22Rv1 (cell line): ENCODE measurements around the gene BNIP5.

Experiments
- H3K27ac ChIP-seq: fragments of 450-650 bp; 2 replicates; pipeline ENCODE4 v1.5.1; 2017
- CTCF ChIP-seq: fragments of 450-650 bp; IDR thresholded peaks from 2 replicates; pipeline ENCODE4 v1.5.1; 2017; ENCODE audit warnings: mild to moderate bottlenecking
- ZFX ChIP-seq: fragments of 450-650 bp; IDR thresholded peaks from 2 replicates; pipeline ENCODE4 v1.6.1; 2017; ENCODE audit warnings: antibody characterized with exemption, borderline replicate concordance

Gene BNIP5

GRCh38 chr6:36312854-36313648 is 23.6 kb downstream of the BNIP5 start:
- TF ChIP-seq ZFX: no peak
- TF ChIP-seq CTCF: no peak
- H3K27ac ChIP-seq: no peak overlapping the region

- no peak overlapping the region for H3K27ac ChIP-seq
- TF ChIP-seq ZFX (no peak), CTCF (no peak)
These were observed 26.8 kb downstream of the BNIP5 start for GRCh38 chr6:36309900-36310299.

DNA sequence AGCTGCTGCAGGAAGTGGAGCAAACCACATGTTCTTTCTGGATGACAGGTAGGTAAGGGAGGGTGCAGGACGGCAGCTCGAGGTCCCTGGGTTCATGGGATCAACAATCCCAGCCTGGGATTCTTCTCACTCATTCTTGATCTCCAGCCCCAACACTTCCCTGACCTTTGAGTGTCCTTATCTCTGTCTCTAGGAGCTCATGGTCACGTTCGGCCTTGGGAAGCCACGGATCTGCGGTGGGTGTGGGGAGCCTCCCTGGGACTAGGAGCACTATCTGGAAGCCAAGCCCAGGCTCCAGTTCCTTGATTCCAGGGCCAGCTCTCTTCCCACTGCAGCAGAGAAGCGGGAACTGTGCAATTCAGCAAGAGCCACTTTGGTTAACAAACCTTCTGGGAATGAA is 27.5 kb downstream of the BNIP5 start:
- no peak overlapping the region for H3K27ac ChIP-seq
- TF ChIP-seq CTCF (no peak), ZFX (no peak)

GRCh38 chr6:36308514-36308913 is 28.2 kb downstream of the BNIP5 start:
- no peak overlapping the region for H3K27ac ChIP-seq
- no peak for TF ChIP-seq CTCF
- no peak for TF ChIP-seq ZFX

- TF ChIP-seq ZFX (no peak), CTCF (no peak)
These were observed 30.3 kb downstream of the BNIP5 start for GRCh38 chr6:36306375-36306774.

DNA sequence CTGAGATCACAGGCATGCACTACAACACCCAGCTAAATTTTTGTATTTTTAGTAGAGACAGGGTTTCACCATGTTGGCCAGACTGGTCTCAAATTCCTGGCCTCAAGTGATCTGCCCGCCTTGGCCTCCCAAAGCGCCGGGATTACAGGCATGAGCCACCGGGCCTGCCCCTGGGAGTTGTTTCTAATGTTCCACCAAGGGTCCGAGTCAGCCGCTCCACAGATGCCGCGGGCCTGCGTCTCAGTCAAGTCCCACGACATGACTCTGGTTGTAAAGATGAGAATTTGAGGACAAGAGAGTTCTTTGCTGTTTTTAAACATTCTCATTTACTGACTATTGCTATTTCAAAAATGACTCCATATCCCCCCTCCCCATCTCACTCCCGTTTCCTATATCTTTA is 30.8 kb downstream of the BNIP5 start:
- TF ChIP-seq CTCF (no peak), ZFX (no peak)
- H3K27ac ChIP-seq: no peak overlapping the region

More at GRCh38 chr6:36306375-36306774, 30.3 kb downstream of the BNIP5 start:
- no peak overlapping the region for H3K27ac ChIP-seq

- TF ChIP-seq CTCF (peak; percentile 97), ZFX (no peak)
- no peak overlapping the region for H3K27ac ChIP-seq
These were observed 34.3 kb downstream of the BNIP5 start for GRCh38 chr6:36302227-36302976.
